ENCODE data around the gene CASP10. TPM values are rescaled to one million over a fixed set of nuclear protein-coding genes. Genes with fewer than 3 reads are reported as not detected.
"Not testable (repeated sequence)": the region's sequence is repeated elsewhere in the genome, so short reads cannot be mapped to it uniquely, and the experiment has no call there.

CASP10 gene
- total RNA-seq, 2 donors from 2014 or later = 10.3 to 12.3 TPM

DNA sequence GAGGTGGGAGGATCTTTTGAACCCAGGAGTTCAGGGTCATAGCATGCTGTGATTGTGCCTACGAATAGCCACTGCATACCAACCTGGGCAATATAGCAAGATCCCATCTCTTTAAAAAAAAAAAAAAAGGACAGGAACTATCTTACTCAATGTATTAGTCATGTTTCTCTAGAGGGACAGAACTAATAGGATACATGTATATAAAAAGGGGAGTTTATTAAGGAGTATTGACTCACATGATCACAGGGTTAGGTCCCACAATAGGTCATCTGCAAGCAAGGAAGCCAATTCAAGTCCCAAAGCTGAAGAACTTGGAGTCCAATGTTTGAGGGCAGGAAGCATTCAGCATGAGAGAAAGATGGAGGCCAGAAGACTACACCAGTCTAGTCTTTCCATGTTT, 18.8 kb upstream of the CASP10 start:
- DNase-seq (ENCODE audit: low spot score) = no peak
- H3K9me3 ChIP-seq = peaks cover 15% of the 10 kb centered on the region
- no peak for ATAC-seq (ENCODE audit: insufficient number of reproducible peaks, low FRiP score, low read depth)
- H3K36me3 ChIP-seq = peaks cover 61% of the 10 kb centered on the region
- H3K27ac ChIP-seq = no peak overlapping the region
- no peaks in the 10 kb centered on the region for H3K4me1 ChIP-seq (ENCODE audit: control insufficient read depth in 1 of 2, low read depth in 2 of 2)
- no peak overlapping the region for H3K4me3 ChIP-seq
- TF ChIP-seq, protein P1, sequence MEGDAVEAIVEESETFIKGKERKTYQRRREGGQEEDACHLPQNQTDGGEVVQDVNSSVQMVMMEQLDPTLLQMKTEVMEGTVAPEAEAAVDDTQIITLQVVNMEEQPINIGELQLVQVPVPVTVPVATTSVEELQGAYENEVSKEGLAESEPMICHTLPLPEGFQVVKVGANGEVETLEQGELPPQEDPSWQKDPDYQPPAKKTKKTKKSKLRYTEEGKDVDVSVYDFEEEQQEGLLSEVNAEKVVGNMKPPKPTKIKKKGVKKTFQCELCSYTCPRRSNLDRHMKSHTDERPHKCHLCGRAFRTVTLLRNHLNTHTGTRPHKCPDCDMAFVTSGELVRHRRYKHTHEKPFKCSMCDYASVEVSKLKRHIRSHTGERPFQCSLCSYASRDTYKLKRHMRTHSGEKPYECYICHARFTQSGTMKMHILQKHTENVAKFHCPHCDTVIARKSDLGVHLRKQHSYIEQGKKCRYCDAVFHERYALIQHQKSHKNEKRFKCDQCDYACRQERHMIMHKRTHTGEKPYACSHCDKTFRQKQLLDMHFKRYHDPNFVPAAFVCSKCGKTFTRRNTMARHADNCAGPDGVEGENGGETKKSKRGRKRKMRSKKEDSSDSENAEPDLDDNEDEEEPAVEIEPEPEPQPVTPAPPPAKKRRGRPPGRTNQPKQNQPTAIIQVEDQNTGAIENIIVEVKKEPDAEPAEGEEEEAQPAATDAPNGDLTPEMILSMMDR (IDR thresholded peaks at IDR 0.05) = no peak
- H3K27me3 ChIP-seq (replicated peaks; ENCODE audit: insufficient read depth) = no peaks in the 10 kb centered on the region

DNA sequence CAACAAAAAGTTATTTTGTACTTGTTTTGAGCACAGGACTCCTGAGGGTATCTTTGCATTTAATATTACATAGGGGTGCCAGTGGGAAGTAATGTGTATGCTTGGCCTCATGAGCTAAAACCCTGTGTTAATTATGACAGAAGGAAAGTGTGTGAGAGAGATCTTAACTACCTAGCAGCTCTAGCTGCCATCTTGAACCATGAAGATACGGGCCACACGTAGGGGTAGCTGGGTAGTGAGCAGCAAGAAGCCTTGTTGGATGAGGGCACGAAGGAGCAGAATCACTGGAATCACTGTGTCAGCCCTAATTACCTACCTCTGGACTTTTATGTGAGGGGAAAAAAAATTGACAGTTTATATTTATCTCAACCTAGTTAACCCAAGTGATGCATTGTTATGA, 15.4 kb upstream of the CASP10 start:
- Histone ChIP-seq H3K4me3 (no peak overlapping the region), H3K27me3 (replicated peaks; ENCODE audit: insufficient read depth) (no peaks in the 10 kb centered on the region), H3K9me3 (peaks cover 22% of the 10 kb centered on the region), H3K27ac (no peak overlapping the region), H3K4me1 (ENCODE audit: control insufficient read depth in 1 of 2, low read depth in 2 of 2) (no peaks in the 10 kb centered on the region), H3K36me3 (peaks cover 33% of the 10 kb centered on the region)
- TF ChIP-seq, protein P1 (IDR thresholded peaks at IDR 0.05) = no peak
- no peak for DNase-seq (ENCODE audit: low spot score)
- no peak for ATAC-seq (ENCODE audit: insufficient number of reproducible peaks, low FRiP score, low read depth)

DNA sequence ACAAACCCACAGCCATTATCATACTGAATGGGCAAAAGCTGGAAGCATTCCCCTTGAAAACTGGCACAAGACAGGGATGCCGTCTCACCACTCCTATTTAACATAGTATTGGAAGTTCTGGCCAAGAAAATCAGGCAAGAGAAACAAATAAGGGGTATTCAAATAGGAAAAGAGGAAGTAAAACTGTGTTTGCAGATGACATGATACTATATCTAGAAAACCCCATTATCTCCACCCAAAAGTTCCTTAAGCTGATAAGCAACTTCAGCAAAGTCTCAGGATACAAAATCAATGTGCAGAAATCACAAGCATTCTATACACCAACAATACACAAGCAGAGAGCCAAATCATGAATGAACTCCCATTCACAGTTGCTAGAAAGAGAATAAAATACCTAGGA, 14.4 kb upstream of the CASP10 start:
- not testable (repeated sequence) for ATAC-seq (ENCODE audit: insufficient number of reproducible peaks, low FRiP score, low read depth)

DNA sequence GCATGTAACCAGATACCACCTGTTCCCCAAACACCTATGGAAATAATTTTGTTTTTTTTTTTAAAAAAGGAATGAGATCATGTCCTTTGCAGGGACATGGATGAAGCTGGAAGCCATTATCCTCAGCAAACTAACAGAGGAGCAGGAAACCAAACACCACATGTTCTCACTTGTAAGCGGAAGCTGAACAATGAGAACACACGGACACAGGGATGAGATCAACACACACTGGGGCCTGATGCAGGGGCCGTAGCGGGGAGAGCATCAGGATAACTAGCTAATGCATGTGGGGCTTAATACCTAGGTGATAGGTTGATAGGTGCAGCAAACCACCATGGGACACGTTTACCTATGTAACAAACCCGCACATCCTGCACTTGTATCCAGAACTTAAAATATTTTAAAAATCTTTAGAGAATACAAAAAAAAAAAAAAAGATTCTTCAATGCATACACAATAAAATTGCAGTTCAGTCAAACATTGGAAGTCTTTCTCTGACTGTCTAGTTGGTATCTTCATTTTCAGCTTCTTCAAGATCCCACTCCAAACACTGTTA, 11.6 kb upstream of the CASP10 start:
- H3K4me1 ChIP-seq (ENCODE audit: control insufficient read depth in 1 of 2, low read depth in 2 of 2) = no peaks in the 10 kb centered on the region
- H3K27me3 ChIP-seq (replicated peaks; ENCODE audit: insufficient read depth) = no peaks in the 10 kb centered on the region
- TF ChIP-seq, protein P1 (IDR thresholded peaks at IDR 0.05) = no peak
- H3K36me3 ChIP-seq = peaks cover 8% of the 10 kb centered on the region
- H3K4me3 ChIP-seq = no peak overlapping the region
- ATAC-seq (ENCODE audit: insufficient number of reproducible peaks, low FRiP score, low read depth) (no peak), DNase-seq (ENCODE audit: low spot score) (no peak)
- no peak overlapping the region for H3K27ac ChIP-seq
- peaks cover 22% of the 10 kb centered on the region for H3K9me3 ChIP-seq

More for the DNA sequence above, 14.4 kb upstream of the CASP10 start:
- Histone ChIP-seq H3K36me3 (peaks cover 25% of the 10 kb centered on the region), H3K9me3 (peaks cover 22% of the 10 kb centered on the region)
- H3K4me1 ChIP-seq (ENCODE audit: control insufficient read depth in 1 of 2, low read depth in 2 of 2); DNase-seq (ENCODE audit: low spot score); H3K4me3 ChIP-seq; H3K27ac ChIP-seq; H3K27me3 ChIP-seq (replicated peaks; ENCODE audit: insufficient read depth): not testable (repeated sequence)

DNA sequence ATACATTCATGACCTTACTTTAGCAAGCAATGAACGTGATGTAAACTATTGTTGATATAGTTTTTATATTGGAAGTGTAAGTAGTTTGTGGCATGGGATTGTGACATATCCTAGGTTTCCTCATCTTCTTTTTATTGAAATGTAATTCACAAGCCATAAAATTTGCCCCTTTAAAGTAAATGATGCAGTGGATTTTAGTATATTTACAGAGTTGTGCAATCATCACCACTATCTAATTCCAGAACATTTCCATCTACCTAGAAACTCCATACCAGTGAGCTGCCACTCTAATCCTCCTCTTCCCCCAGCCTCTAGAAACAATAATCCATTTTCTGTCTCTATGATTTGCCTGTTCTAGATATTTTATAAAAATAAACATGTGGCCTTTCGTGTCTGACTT, 10.7 kb upstream of the CASP10 start:
- DNase-seq (ENCODE audit: low spot score) (no peak), ATAC-seq (ENCODE audit: insufficient number of reproducible peaks, low FRiP score, low read depth) (no peak)
- Histone ChIP-seq H3K9me3 (peaks cover 19% of the 10 kb centered on the region), H3K27ac (no peak overlapping the region), H3K36me3 (peaks cover 3% of the 10 kb centered on the region), H3K27me3 (replicated peaks; ENCODE audit: insufficient read depth) (no peaks in the 10 kb centered on the region), H3K4me1 (ENCODE audit: control insufficient read depth in 1 of 2, low read depth in 2 of 2) (no peaks in the 10 kb centered on the region), H3K4me3 (no peak overlapping the region)
- TF ChIP-seq, protein P1 (IDR thresholded peaks at IDR 0.05) = no peak

DNA sequence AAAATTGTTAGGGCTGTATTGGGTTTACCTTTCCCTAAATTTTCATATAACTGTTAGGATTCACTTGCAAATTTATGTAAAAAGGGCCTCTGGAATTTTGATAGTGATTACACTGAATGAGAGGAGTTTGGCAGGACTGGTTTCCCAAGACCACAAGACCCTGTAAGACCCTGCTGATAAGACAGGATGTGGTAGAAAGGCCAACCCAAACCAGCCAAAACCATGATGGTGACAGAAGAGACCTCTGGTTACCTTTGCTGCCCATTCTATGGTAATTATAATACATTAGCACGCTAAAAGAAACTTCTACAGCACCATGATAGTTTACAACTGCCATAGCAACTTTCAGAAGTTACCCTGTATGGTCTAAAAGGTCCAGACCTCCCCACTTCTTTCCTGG, 8.3 kb upstream of the CASP10 start:
- no peak overlapping the region for H3K27ac ChIP-seq
- H3K4me3 ChIP-seq = no peak overlapping the region
- ATAC-seq (ENCODE audit: insufficient number of reproducible peaks, low FRiP score, low read depth) (no peak), DNase-seq (ENCODE audit: low spot score) (no peak)
- H3K4me1 ChIP-seq (ENCODE audit: control insufficient read depth in 1 of 2, low read depth in 2 of 2) = no peaks in the 10 kb centered on the region
- H3K36me3 ChIP-seq = no peaks in the 10 kb centered on the region
- H3K27me3 ChIP-seq (replicated peaks; ENCODE audit: insufficient read depth) = no peaks in the 10 kb centered on the region
- TF ChIP-seq, protein P1 (IDR thresholded peaks at IDR 0.05) = no peak
- H3K9me3 ChIP-seq = peaks cover 4% of the 10 kb centered on the region
